Fibroblast of skin of scalp (primary cell): Measurements from ENCODE around the gene MRPS5.

Experiments
- DNase-seq: peaks from one replicate; pipeline ENCODE4 v3.0.0-alpha.2; 2013

MRPS5 gene

DNA sequence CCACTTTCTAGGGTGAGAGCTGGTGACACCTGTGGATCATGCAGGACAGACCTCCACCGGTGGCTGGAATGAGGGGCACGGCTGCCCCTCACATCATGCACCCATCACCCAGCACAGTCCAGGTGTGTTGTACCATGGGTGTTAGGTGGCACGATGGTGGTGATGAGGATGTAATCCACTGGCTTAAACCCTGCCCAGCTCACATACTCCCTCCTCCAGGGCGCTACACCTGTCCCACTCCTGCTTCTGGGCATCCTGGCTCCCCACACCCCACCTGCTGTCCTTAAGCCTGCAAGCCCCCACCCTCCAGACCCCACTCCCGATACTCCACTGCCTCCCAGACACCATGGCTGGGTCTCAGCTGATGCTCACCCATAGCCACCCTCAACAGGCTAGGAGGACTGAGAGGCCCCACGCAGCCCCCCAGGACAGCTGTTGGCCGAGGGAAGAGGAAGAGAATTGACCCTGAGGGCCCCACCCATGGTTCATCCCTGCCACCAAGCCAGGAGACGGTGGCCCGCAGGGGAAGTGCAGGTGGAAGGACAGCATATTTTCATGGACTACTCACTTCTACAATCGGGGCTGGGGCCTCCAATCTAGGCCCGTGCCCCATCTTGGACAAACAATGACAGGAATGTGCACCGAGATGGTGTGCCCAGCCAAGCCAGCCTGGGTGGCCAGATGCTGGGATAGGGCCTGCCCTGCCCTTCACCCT, 61.8 kb downstream of the MRPS5 start:
- no peak for DNase-seq

- no peak for DNase-seq
These were observed 62.5 kb downstream of the MRPS5 start for GRCh38 chr2:95058989-95059641.

GRCh38 chr2:95058466-95058988, 63.1 kb downstream of the MRPS5 start:
- DNase-seq, result no peak

- no peak for DNase-seq
These were observed 63.9 kb downstream of the MRPS5 start for GRCh38 chr2:95057535-95058370.

DNA sequence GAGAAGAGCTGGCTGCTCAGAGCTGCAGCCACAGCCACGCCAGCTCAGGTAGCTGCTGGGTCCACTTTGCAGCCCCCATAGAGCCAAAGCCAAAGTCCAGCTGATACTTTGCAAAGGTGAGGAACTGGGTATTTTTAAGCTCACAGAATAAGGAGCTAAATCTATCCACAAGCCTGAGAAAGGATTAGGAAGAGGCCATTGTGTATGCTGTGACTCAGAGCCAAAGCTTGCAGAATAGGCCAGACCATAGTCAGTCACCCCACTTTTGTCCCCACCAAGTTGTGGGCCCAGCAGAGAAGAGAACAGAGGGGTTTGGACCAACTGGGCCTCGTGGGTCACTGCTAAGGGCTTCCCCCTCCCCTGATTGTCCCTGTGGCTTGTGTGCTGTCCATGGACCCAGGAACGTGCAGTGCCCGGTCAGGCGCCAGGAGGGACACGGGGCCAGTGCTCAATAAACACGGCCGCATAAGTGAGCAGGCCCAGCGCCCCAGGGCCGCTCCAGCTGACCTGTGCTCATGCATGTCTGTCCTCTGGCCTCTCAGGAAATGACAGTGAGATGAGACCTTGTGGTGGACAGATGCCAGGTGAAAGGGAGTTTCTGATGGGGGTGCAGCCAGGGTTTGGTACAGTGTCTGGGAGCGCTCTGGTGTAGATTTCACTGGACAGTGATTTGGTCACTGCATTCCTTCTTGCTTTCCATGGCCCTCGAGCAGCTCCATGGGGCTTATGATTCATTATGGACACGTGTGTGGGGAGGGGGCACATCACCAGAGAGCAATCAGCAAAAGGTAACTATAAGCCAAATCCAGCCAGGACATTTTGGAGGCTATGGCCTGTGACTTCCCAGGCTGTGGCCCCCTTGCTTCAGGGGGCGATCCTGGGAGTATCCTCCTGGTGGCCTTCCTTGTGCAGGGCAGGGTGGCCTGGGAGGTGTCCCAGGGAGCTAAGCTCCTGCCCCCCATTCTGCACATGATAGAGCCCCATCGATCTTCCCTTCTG, 64.8 kb downstream of the MRPS5 start:
- no peak for DNase-seq

GRCh38 chr2:95056044-95056443, 65.6 kb downstream of the MRPS5 start:
- DNase-seq, result no peak

- no peak for DNase-seq
These were observed 66.3 kb downstream of the MRPS5 start for GRCh38 chr2:95055262-95055661.

- DNase-seq, result no peak
These were observed 67.6 kb downstream of the MRPS5 start for GRCh38 chr2:95054016-95054415.

DNA sequence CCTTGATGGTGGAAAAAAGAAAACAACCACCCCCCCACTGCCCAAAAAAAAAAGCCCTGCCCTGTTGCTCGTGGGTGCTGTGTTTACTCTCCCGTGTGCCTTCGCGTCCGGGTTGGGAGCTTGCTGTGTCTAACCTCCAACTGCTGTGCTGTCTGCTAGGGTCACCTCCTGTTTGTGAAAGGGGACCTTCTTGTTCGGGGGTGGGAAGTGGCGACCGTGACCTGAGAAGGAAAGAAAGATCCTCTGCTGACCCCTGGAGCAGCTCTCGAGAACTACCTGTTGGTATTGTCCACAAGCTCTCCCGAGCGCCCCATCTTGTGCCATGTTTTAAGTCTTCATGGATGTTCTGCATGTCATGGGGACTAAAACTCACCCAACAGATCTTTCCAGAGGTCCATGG, 68.1 kb downstream of the MRPS5 start:
- no peak for DNase-seq

GRCh38 chr2:95052804-95053479, 68.7 kb downstream of the MRPS5 start:
- no peak for DNase-seq

- DNase-seq, result no peak
These were observed 69.3 kb downstream of the MRPS5 start for GRCh38 chr2:95052307-95052706.

- no peak for DNase-seq
These were observed 70.0 kb downstream of the MRPS5 start for GRCh38 chr2:95051626-95052025.

DNA sequence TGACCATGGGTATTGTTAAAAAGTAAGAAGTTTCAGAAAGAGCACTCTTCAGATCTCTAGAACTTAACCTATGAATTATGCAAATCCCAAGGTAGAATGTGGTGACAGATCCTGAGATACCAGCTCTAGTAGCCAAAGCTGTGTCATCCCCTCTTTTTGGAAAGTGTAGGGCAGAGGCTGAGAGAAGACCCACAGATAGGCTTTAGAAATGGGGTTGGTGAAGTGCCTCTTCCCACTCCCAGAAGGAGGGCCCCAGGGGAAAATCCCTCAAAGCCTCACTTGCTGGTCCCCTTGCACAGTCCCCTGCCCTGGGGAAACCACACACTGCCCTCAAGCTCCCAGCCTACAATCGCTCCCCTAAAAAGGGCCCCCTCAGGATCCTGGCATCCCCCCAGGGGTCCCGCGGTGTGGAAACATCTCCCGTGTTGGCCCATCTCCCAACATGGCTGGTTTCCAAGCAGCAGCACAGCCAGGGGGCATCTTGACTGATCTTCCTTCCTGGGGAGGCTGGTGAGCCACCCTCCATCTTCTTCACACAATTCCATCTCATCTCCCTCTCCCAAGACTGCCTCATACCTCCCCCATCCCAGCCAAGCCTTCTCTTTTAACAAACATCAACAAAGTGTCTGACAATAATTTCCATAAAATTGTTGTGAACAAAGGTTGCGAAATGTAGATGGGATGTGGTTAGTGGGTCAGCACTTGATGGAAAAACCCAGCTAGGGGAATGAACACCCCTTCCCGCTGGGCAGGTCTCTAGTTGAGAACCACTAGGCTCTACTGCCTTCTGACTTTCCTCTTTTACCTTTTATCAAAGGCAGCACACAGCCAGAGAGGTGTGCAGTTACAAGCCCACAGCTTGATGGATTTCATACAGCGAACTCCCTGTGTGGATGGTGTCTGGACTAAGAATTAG, 71.0 kb downstream of the MRPS5 start:
- no peak for DNase-seq

- no peak for DNase-seq
These were observed 71.6 kb downstream of the MRPS5 start for GRCh38 chr2:95049961-95050360.

DNA sequence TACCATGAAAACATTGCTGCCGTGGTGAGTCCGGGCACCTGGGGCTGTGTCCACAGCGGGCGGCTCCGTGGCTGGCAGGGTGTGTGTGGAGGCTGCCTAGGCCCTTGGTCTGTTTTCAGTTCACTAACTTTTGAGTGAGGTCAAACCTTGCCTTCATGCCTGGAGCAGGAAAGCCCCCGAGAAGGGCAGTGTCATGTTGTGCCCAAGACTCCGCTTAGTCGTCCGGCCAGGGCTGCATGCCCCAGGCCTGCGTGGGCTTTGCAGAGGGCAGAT, 72.0 kb downstream of the MRPS5 start:
- DNase-seq, result no peak

- DNase-seq, result no peak
These were observed 72.6 kb downstream of the MRPS5 start for GRCh38 chr2:95048825-95049682.

- no peak for DNase-seq
These were observed 73.7 kb downstream of the MRPS5 start for GRCh38 chr2:95047629-95048510.

DNA sequence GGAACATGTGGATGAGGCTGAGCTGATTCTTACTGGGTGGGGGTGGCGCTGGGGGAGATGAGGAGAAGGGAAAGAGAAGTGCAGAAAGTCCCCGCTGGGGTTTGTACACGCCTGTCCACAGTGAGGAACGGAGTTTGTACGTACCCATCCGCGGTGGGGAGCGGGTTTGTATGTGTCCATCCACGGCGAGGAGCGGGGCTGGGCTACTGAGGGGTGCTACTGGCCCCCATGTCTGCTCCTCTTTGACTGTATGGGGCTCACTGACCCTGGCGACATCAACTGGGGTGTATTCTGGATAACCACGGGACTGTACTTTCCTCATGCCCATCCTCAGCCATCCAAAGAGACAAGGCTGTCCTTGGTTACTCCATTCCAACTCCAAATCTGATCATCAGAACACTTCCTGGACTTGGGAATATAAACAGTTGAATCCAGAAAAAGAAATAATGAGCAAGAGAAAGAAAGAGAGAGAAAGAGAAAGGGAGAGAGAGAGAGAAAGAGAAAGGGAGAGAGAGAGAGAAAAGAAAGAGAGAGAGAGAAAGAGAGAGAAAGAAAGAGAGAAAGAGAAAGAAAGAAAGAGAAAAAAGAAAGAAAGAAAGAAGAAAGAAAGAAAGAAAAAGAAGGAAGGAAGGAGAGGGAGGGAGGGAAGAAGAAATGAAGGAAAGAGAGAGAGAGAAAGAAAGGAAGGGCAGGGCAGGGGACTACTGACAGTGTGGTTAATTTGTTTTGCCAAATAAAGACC, 75.1 kb downstream of the MRPS5 start:
- DNase-seq, result no peak
